Upper lobe of right lung (tissue), 1 donor: ENCODE data around the gene UTP25. TPM values are rescaled to one million over a fixed set of nuclear protein-coding genes. Genes with fewer than 3 reads are reported as not detected.

Experiments used
- ATAC-seq: fragments of 200-7000 bp; cut with Tn5 transposase; one replicate; pipeline ENCODE4 v1.9.1; 2020; ENCODE audit warnings: mild to moderate bottlenecking, moderate library complexity
- DNase-seq: peaks from one replicate; pipeline ENCODE4 v3.0.0-alpha.2; 2020
- H3K27ac ChIP-seq: fragments of 200-600 bp; one replicate; pipeline ENCODE4 v1.8.0; 2022
- H3K27me3 ChIP-seq: fragments of 200-600 bp; one replicate; pipeline ENCODE4 v1.8.0; 2022; ENCODE audit warnings: mild to moderate bottlenecking
- H3K36me3 ChIP-seq: fragments of 200-600 bp; one replicate; pipeline ENCODE4 v1.8.0; 2022
- H3K4me1 ChIP-seq: fragments of 200-600 bp; one replicate; pipeline ENCODE4 v1.8.0; 2022
- H3K4me3 ChIP-seq: fragments of 200-600 bp; one replicate; pipeline ENCODE4 v1.8.0; 2022; ENCODE audit warnings: mild to moderate bottlenecking
- H3K9me3 ChIP-seq: fragments of 200-600 bp; one replicate; pipeline ENCODE4 v1.8.0; 2022
- CTCF ChIP-seq: fragments of 200-600 bp; IDR thresholded peaks from one replicate; pipeline ENCODE4 v1.8.0; 2022; ENCODE audit warnings: antibody characterized with exemption
- intact Hi-C: fragments of 100-400 bp; cut with DNase I; formaldehyde crosslinking; loops from one replicate; pipeline ENCODE4 v1.11.0; 2022
- total RNA-seq: library from RNA; stranded (reverse); fragmentation: NEBNext Ultra II Directional; extraction: Animal tissue kit (Norgen Biotek cat#: 25700); gene quantifications from one replicate; pipeline ENCODE4 v1.2.1, GENCODE V29; 2021
- donor health status: DM: no; HTN: yes; CAD: no; lungs with severe emphysema.

UTP25 gene
- total RNA-seq, 1 donor from 2014 or later = 7.1 TPM

GRCh38 chr1:209861242-209861641 is 33.5 kb downstream of the UTP25 start:
- TF ChIP-seq CTCF = no peak
- H3K4me3 ChIP-seq = no peak overlapping the region
- H3K27ac ChIP-seq = no peak overlapping the region
- H3K9me3 ChIP-seq = no peaks in the 10 kb centered on the region
- intact Hi-C loops = no loop called here
- ATAC-seq (no peak), DNase-seq (no peak)
- no peaks in the 10 kb centered on the region for H3K36me3 ChIP-seq
- H3K27me3 ChIP-seq = peaks cover 8% of the 10 kb centered on the region
- H3K4me1 ChIP-seq = no peaks in the 10 kb centered on the region

- no peak for DNase-seq
- H3K9me3 ChIP-seq = no peaks in the 10 kb centered on the region
- H3K4me3 ChIP-seq = no peak overlapping the region
- TF ChIP-seq CTCF = no peak
- no peaks in the 10 kb centered on the region for H3K4me1 ChIP-seq
- intact Hi-C loops = no loop called here
- H3K27ac ChIP-seq = no peak overlapping the region
- ATAC-seq = no peak
- H3K36me3 ChIP-seq = no peaks in the 10 kb centered on the region
- peaks cover 8% of the 10 kb centered on the region for H3K27me3 ChIP-seq
Measured at GRCh38 chr1:209862391-209863356, 34.9 kb downstream of the UTP25 start.

DNA sequence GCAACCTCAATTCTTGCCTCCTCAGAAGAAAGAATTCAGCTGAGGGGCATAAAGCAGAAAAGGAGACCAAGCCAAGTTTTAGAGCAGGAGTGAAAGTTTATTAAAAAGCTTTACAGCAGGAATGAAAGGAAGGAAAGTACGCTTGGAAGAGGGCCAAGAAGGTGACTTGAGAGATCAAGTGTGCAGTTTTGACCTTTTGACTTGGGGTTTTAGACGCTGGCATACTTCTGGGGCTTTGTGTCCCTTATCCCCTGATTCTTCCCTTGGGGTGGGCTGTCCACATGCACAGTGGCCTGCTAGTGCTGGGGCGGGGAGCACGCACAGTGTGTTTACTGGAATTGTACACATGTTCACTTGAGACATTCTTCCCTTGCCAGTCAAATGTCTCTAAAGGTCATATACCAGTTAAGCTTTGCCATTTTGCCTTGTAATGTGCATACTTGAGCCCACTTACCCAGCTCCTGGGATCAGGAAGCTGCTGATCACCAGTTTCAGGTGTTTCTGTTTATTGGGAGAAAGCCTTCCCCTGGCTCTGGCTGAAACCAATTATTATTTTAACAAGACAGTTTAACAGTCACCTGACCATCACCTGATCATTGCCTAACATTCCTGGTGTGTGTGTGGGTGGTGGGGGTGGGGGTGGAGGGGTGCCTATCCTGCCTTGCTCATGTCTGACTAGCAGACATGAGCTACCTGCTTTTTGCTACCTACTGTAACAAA is 36.2 kb downstream of the UTP25 start:
- Histone ChIP-seq H3K27ac (no peak overlapping the region), H3K27me3 (peaks cover 8% of the 10 kb centered on the region), H3K4me1 (no peaks in the 10 kb centered on the region), H3K9me3 (no peaks in the 10 kb centered on the region), H3K36me3 (no peaks in the 10 kb centered on the region), H3K4me3 (no peak overlapping the region)
- DNase-seq (no peak), ATAC-seq (no peak)
- intact Hi-C loops = no loop called here
- no peak for TF ChIP-seq CTCF

DNA sequence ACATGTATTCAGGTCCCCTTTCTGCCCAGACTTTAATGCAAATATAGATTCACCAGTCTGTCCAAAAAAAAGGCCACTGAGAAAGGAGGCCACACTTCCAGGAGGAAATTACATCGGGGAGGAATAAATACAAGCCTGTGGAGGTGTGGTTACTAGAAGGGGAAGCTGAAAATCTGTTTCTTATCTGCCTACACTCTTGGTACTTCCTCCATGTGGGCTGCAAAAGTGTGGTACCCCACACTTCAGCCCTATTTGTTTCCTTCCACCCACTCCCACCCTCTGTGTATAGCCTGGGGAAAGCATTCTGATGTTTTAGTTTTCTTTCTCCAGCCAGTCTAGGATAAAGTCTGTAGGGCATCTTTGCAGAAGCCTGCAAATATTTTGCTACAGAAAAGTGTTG is 38.4 kb downstream of the UTP25 start:
- Histone ChIP-seq H3K27me3 (peaks cover 14% of the 10 kb centered on the region), H3K36me3 (no peaks in the 10 kb centered on the region), H3K9me3 (no peaks in the 10 kb centered on the region), H3K4me3 (no peak overlapping the region), H3K4me1 (no peaks in the 10 kb centered on the region), H3K27ac (no peak overlapping the region)
- ATAC-seq (no peak), DNase-seq (no peak)
- TF ChIP-seq CTCF = no peak
- intact Hi-C loops = no loop called here

- intact Hi-C loops = no loop called here
- Histone ChIP-seq H3K9me3 (no peaks in the 10 kb centered on the region), H3K36me3 (no peaks in the 10 kb centered on the region), H3K4me1 (no peaks in the 10 kb centered on the region), H3K27ac (no peak overlapping the region), H3K27me3 (peaks cover 11% of the 10 kb centered on the region), H3K4me3 (no peak overlapping the region)
- ATAC-seq = no peak
- TF ChIP-seq CTCF = no peak
- DNase-seq = no peak
Measured at GRCh38 chr1:209869291-209870149, 41.7 kb downstream of the UTP25 start.
